HG03354 (cell line): Measurements from ENCODE around the gene EHD2.

Experiments used
- ATAC-seq: cut with Tn5 transposase; IDR thresholded peaks from one replicate; pipeline ENCODE4 v1.9.1; 2021; ENCODE audit warnings: mild to moderate bottlenecking; ENCODE audit not compliant: unreplicated experiment, poor library complexity, severe bottlenecking

EHD2 gene

GRCh38 chr19:47687906-47688305 is 25.3 kb upstream of the EHD2 start:
- ATAC-seq, result no peak

- ATAC-seq, result no peak
Measured at GRCh38 chr19:47691090-47691489, 22.1 kb upstream of the EHD2 start.

GRCh38 chr19:47691782-47692181 is 21.4 kb upstream of the EHD2 start:
- ATAC-seq, result no peak

GRCh38 chr19:47693489-47693888 is 19.7 kb upstream of the EHD2 start:
- no peak for ATAC-seq

- no peak for ATAC-seq
Measured at GRCh38 chr19:47693903-47694302, 19.3 kb upstream of the EHD2 start.

- ATAC-seq, result no peak
Measured at GRCh38 chr19:47694466-47695273, 18.6 kb upstream of the EHD2 start.

- no peak for ATAC-seq
Measured at GRCh38 chr19:47695533-47696262, 17.5 kb upstream of the EHD2 start.

GRCh38 chr19:47696635-47697034 is 16.6 kb upstream of the EHD2 start:
- ATAC-seq, result no peak

- no peak for ATAC-seq
Measured at GRCh38 chr19:47697863-47698609, 15.2 kb upstream of the EHD2 start.

GRCh38 chr19:47698631-47699359 is 14.4 kb upstream of the EHD2 start:
- ATAC-seq, result no peak

- no peak for ATAC-seq
Measured at GRCh38 chr19:47699360-47699917, 13.8 kb upstream of the EHD2 start.

- no peak for ATAC-seq
Measured at GRCh38 chr19:47700934-47701716, 12.1 kb upstream of the EHD2 start.

- no peak for ATAC-seq
Measured at GRCh38 chr19:47701717-47702552, 11.3 kb upstream of the EHD2 start.

GRCh38 chr19:47702671-47703070 is 10.6 kb upstream of the EHD2 start:
- no peak for ATAC-seq

- ATAC-seq, result no peak
Measured at GRCh38 chr19:47703301-47703700, 9.9 kb upstream of the EHD2 start.

GRCh38 chr19:47704024-47704423 is 9.2 kb upstream of the EHD2 start:
- ATAC-seq, result no peak

- ATAC-seq, result no peak
Measured at GRCh38 chr19:47704656-47705055, 8.6 kb upstream of the EHD2 start.
